UCSD-AML1 (cell line): ENCODE data around the gene TYK2.
"Not testable (repeated sequence)": the region's sequence is repeated elsewhere in the genome, so short reads cannot be mapped to it uniquely, and the experiment has no call there.

ENCODE experiments used
- DNase-seq: peaks from one replicate; lab custom pipeline; 2025; ENCODE audit not compliant: unreplicated experiment; lab: John Stamatoyannopoulos, UW

TYK2 gene

DNA sequence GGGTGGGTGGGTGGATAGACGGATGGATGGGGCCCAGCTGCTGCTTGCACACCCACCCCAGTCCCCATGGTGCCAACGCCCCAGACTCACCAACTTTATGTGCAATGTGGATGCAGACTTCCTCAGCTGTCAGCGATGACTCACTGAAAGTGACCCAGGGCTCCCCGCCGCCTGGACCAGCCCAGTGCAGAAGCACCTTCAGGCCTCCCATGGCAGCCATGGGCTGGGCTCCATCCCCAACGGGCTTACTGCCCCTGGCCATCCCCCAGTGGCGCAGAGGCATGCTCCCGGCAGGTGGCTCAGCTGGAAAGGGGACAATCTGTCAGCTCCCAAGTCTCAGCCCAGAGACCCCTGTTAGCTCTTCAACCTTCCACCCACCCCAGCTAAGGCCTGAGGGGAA, 2.2 kb downstream of the TYK2 start:
- DNase-seq = no peak

DNA sequence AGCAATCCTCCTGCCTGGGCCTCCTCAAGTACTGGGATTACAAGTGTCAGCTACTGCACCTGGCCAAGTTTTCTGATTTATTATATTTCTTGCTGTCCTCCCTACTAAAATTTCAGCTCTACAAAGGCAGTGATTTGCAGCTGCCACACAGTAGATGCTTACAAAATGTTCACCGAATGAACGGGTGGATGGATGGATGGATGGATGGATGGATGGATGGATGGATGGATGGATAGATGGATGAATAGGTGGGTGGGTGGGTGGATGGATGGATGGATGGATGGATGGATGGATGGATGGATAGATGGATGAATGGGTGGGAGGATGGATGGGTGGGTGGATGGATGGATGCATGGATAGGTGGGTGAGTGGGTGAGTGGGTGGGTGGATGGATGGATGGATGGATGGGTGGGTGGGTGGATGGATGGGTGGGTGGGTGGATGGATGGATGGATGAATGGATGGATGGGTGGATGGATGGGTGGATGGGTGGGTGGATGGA, 3.2 kb downstream of the TYK2 start:
- DNase-seq = not testable (repeated sequence)

DNA sequence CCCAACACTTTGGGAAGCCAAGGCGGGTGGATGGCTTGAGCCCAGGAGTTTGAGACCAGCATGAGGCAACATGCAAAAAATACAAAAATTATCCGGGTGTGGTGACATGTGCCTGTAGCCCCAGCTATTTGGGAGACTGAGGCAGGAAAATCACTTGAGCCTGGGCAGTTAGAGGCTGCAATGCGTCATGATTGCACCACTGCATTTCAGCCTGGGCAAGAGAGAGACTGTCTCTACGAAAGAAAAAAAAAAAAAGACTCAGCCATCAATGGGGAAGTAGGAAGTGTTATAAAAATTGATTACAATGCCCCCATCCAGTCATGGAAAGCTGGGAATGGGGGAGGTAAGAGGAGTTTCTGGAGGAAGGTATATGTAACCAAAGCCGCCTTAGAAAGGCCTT, 5.4 kb downstream of the TYK2 start:
- no peak for DNase-seq

DNA sequence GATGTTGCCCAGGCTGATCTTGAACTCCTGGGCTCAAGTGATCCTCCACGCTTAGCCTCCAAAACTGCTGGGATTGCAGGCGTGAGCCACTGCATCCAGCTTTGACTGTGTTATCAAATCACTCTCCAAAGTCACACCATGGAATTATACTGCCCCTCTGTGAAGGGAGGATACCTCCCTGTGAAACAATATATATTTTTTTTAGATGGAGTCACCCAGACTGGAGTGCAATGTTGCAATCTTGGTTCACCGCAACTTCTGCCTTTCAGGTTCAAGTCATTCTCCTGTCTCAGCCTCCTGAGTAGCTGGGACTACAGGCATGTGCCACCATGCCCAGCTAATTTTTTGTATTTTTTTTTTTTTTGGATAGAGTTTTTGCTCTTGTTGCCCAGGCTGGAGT, 7.7 kb downstream of the TYK2 start:
- DNase-seq = no peak

DNA sequence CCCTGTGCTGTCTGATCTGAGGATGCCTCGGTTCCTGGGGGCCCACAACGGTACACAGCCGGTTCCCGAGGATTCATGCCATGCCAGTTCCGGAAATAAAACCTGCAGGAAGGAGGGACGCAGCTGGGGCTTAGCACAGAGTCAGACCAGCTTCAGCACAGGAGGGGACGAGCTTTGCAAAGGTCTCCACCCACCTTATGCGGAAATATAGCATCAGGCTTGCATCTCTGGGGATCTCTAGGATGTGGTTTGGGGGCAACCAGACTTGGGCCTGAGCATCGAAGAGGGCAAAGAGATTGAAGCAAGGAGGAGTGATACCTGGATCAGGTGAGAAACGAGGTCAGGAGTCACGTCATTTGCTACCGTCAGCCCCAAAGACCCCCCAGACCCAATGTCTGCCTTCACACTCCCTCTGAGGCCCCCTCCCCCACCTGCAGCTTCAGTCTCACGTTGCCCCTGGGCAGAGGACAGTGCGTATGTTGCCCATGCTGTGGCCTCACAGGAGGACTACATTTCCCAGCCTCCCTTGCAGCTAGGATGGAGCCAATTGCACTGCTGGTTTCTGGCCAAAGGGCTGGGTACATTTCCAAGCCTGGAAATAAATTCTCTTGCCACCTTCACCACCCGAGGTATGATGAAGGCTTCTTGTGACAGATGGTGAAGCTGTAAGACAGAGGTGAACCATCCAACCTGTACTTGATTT, 12.1 kb downstream of the TYK2 start:
- no peak for DNase-seq

DNA sequence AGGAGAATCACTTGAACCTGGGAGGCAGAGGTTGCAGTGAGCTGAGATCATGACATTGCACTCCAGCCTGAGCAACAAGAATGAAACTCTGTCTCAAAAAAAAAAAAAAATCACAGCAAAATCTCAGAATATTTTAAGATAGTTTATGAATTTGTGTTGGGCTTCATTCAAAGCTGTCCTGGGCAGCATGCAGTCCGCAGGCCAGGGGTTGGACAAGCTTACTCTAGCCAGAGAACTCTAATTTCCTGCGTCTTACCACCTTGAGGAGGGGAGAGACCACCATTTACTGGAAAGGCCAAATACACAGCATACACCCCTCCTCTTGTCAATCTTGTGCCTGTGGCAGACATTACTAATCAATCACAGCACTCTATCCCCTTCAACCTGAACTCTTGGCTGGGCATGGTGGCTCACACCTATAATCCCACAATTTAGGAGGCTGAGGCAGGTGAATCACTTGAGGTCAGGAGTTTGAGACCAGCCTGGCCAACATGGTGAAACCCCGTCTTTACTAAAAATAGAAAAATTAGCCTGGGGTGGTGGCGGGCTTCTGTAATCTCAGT, 13.3 kb downstream of the TYK2 start:
- not testable (repeated sequence) for DNase-seq

DNA sequence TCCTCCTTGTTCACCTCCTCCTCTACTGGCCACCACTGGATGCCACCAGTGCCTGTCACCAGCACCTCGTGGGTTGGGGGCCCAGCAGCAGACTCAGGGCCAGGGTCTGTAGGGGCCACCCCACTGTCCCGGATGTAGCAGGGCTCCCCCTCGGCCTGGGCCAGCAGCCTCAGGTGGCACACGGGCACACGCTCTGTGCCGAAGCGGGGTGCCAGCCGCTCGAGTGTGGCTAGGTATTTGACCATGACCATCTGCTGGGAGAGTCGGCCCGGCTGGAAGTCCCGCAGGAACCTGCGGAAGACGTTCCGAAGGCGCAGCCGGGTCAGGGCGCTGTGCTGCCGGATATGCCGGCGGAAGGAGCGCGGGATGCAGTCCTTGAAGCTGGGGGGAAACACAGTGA, 14.9 kb downstream of the TYK2 start:
- DNase-seq = no peak

DNA sequence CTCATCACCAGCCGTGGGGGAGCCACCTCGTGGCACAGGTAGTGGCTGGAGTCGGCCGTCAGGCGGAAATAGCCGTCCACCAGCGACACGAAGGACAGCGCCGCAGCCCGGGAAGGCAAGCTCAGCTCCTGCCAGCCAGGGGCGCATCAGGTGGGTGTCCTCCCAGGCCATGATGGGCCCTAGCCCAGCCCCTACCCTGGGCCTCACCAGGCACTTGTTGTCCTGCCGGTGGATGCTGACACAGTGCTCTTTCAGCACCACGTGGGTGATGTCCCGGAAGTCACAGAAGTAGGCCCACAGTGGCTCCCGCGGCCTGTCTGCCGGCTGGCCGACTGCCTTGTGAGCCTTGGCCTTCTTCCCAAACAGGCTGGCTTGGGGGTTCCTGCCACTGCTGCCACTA, 15.7 kb downstream of the TYK2 start:
- no peak for DNase-seq

DNA sequence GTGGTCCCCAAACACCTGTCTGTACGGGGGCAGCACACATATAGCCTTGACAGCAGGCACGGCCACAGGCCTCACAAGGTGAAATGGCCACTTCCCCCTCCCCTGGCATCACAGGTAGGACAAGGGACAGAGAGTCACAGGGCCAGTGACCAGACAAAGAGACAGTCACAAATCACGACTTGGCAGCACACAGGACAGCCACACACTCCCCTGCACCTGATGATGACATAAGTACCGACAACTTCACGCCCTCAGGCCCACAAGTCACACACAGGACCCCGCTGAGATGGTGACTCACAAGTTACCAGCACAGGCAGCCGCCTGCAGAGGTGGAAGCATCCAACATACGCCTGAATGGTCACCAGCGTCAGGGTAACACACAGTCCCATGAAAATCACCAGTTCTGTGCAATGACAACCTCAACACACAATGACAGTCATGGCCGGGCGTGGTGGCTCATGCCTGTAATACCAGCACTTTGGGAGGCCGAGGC, 16.5 kb downstream of the TYK2 start:
- DNase-seq = no peak

DNA sequence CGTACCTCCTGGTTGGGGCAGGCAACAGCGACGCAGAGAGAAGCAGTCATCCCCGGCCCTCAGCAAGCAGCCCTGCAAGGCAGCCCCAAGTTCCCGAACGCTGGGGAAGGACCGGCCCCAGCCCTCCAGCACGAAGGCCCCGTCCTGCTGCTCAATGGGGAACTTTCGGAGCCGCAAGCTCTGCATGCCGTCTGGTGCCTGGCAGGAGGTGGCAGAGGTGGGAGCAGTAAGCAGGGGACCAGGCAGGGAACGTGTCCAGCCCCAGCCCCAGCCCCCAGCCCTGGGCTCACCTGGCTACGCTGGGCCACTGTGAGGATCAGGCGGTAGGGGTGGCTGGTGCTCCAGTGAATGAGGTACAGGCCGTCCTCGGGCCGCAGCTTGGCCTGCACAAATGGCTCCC, 18.1 kb downstream of the TYK2 start:
- DNase-seq = no peak

DNA sequence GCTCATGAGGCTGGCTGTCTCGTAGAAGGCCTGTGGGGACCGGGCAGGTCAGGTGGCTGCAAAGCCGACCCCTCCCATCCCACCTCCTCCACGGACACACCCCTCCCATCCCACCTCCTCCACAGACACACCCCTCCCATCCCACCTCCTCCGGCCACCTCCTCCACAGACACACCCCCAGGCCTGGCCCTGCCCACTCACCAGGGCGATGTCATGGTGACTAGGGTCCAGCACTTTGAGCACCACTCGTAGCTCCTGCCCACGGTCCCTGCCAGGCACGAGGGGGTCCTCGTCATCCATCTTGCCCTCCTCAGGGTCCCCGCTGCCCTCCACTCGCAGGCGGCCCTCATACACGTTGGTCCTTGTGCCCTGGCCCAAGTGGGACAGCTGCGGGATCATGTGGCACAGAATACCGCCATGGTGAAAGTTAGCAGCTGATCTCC, 18.8 kb downstream of the TYK2 start:
- no peak for DNase-seq

DNA sequence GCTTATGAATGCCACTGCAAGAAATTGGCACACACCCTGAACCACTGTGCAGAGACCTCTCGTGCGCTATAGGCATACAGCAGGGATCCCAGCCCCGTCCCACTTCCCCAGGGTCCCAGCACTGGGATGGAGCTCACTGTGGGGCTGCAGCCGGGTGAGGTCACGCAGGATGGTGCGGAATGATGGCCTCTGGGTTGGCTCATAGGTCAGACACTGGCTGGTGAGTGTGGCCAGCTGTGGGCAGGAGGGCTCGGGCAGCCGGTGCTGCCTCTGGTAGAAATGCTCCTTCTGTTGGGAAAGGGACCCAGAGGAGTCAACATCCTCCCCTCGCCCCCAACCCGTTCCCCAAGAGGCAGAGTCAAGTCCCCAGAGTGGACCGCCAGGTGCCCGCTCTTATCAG, 23.9 kb downstream of the TYK2 start:
- DNase-seq = no peak

DNA sequence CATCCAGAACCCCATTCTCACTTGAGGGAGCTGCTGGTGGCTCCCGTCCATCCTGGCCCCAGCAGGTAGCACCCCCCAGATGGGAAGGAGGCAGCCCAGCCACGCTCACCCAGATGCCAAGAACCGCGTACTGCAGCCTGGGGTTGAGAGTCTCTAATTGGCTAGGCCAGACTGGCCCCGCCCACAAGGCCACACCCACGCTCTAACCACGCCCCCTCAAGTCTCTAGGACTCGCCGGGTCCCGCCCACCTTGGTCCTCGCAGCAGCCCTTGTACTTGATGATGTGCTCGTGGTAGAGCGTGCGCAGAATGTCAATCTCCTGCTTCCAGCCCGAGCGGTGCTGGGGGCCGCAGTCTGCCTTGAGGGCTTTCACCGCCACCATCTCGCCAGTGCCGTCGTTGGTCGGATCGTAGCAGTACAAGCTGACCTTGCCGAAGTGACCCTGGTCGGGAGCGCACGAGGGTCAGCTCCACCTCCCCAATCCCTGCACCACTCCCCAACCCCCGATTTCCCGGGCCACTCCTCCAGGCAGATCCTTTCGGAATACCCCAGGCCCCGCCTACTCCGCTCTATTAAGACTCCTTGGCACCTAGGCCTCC, 26.5 kb downstream of the TYK2 start:
- DNase-seq = no peak

DNA sequence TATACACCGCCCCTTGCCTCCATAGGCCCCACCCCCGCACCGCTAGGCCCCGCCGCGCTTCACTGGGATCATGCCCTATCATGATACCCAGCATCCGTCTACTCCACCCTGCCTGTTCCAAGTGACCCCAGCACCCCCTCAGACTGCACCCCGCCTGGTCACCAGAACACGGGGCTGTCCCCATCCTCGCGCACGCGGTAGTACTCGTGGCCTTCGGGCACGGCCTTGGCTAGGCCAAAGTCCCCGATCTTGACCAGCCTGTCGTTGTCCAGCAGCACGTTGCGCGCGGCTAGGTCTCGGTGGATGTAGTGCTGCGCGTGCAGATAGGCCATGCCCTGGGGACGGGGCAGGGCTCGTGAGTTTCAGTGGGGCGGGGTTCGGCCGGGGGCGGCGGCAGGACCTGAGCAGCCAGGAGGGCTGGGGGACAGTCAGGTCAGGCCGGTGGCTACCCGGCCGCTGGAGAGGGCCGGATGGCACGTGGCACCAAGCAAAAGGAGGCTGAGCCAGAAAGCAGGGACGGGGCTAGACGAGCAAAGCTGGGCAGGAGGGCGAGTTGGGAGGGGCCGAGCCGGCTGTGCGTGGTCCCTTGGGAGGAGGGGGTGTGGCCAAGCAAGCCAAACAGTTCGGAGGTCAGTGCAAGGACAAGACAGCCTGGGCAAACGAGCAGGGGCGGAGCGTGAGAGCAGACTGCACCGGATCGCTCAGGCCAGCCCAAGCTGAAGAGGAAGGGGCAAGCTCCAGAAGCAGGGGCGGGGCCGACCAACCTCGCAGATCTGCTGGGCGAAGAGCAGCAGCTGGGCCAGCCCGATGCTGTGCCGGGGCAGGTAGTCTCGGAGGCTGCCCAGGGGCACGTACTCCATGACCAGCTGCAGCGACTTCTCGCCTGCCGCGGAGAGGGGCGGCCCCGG, 27.4 kb downstream of the TYK2 start:
- DNase-seq = no peak

DNA sequence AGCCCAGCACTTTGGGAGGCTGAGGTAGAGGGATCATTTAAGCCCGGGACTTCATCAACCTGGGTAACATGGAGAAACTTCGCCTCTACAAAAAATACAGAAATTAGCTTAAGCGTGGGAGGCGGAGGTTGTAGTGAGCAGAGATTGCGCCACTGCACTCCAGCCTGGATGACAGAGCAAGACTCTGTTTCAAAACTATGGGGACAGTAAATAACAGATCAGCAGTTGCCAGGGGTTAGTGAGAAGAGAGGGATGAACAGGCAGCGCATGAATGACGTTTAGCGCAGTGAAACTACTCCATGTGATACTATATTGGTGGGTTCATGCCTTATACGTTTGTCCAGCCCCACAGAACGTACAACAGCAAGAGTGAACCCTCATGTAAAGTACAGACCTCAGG, 33.9 kb downstream of the TYK2 start:
- no peak for DNase-seq

DNA sequence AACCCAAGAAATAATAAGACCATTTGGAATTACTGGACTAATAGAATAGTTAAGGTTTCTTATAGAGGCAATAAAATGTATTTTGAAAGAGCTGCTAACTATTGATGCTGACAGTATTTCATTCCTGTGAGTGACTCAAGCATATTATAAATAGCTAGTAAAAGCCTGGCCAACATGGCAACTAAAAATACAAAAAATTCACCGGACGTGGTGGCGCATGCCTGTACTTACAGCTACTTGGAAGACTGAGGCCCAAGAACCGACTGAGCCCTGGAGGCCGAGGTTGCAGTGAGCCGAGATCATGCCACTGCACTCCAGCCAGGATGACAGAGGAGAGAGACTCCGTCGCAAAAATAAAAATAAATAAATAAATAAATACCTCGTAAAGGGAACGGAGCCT, 35.6 kb downstream of the TYK2 start:
- no peak for DNase-seq

DNA sequence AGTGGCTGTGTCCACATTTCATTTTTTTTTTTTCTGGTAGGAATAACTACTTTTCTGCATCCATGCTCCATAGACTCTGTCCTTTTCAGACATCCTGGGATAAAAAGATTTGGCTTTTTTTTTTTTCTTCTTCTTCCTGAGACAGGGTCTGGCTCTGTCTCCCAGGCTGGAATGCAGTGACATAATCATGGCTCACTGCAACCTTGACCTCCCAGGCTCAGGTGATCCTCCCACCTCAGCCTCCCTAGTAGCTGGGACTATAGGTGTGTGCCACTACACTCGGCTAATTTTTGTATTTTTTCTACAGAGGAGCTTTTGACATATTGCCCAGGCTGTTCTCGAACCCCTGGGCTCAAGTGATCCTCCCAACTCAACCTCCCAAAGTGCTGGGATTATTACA, 36.9 kb downstream of the TYK2 start:
- no peak for DNase-seq

DNA sequence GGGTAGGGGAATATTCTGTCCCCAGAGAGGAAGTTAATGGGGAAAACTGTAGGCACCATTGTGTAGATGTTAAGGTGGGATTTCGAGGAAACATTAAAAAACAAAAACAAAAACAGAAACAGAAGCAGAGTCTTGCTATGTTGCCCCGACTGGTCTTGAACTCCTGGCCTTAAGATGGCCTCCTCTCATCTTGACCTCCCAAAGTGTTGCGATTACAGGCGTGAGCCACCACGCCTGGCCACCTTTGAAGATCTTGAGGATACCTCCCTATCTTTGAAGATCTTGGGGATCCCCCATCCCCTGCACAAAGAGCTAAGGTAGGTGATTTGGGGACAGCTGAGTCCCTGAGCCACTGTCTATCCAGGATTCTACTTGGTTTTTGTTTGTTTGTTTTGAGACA, 40.4 kb downstream of the TYK2 start:
- DNase-seq = no peak

DNA sequence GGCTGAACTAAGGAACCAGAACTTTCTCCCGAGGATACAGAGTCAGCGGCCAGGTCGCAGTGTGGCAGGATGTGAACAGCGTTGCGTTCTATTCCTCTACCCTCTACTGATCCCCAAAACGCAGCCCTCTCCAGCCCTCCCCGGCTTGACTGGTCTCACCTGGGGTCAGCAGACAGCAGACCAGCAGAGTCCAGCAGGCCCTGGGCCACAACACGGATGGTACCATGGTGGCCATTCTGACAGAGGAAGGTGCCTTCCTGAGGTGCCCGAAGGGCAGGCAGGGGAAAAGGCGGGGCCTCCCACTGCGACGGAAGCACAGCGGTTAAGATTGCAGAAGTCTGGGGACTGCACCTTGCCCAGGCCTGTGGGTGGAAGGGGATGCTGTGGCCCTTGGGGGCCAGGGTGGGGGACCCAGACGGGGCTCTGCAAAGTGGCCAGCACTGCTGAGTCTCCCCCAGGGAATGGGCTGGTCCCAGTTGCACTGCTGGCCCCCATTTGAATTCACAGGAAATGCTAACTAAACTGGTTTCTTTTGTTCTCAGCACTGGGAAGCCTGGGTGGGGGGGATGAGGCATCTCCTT, 40.9 kb downstream of the TYK2 start, which contains the start of gene ICAM3:
ICAM3 (minus strand) TSS at position 245 of the 581 bp plus-strand sequence; CDS start at position 235, 10 bp downstream.
- peak; percentile 75 for DNase-seq

DNA sequence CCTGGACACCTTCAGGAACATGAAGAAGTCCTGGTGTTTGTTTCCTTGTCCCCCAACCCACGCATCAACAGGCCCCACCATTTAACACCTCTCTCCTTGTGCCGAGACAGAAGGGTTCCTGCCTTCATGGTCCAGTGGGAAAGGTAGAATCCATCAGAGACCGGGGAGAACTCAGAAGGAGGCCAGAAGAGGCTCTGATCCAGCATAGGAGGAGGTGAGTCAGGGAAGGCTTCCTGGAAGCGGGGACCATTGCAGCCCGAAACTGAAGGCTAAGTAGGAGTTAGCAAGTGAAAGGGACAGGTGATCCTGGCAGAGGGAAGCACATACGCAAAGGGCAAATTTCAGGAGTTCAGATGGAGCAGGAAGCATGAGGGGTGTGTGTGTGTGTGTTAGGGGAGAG, 41.4 kb downstream of the TYK2 start:
- DNase-seq = no peak

DNA sequence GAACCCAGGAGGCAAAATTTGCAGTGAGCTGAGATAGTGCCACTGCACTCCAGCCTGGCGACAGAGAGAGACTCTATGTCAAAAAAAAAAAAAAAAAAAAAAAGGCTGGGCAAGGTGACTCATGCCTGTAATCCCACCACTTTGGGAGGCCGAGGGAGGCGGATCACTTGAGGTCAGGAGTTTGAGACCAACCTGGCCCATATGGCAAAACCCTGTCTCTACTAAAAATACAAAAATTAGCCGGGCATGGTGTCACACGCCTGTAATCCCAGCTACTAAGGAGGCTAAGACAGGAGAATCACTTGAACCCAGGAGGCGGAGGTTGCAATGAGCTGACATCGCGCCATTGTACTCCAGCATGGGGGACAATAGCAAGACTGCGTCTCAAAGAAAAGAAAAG, 43.6 kb downstream of the TYK2 start:
- not testable (repeated sequence) for DNase-seq
